ENCODE measurements around the gene SHROOM3. TPM values are rescaled to one million over a fixed set of nuclear protein-coding genes. Genes with fewer than 3 reads are reported as not detected.

The SHROOM3 gene
- total RNA-seq, 4 donors from 2014 or later = 52.0 to 444 (median 364) TPM

DNA sequence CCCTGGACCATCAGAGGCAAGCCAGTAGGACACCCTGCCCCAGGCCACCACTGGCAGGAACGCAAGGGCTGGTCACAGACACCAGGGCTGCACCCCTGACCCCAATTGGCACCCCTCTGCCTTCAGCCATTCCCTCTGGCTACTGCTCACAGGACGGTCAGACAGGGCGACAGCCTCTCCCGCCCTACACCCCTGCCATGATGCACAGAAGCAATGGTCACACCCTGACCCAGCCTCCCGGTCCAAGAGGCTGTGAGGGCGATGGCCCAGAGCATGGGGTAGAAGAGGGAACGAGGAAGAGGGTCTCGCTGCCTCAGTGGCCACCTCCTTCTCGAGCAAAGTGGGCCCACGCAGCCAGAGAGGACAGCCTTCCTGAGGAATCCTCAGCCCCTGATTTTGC, 319.4 kb downstream of the SHROOM3 start:
- Histone ChIP-seq H3K4me3 (no peak overlapping the region), H3K4me1 (no peaks in the 10 kb centered on the region), H3K36me3 (peaks cover 0 to 59% (median 0%) of the 10 kb centered on the region in 3 donors), H3K9me3 (no peaks in the 10 kb centered on the region), H3K27ac (peak overlapping the region in 1 of 4 donors; percentile 16), H3K27me3 (no peaks in the 10 kb centered on the region)
- DNase-seq = no peak
- TF ChIP-seq POLR2A (IDR thresholded peaks at IDR 0.05) (no peak), CTCF (IDR thresholded peaks at IDR 0.05) (no peak)

DNA sequence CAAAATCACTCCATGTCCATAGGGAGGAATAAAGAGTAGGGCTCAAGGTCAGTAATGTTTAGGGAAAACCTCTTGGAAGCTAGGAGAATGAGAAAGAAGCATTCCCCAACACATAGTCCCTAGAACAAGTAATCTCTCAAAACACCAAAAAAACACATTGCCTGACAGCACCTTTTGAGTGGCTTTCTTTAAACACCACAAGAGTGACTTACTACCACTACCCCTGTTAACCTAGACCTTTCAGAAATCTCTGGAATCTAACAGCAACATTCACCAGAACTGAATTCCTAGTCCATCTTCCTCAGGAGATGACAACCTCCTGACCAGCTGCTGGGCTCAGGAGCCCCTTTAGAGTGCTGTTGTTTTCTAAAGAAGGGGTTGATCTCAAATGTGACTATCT, 320.7 kb downstream of the SHROOM3 start:
- Histone ChIP-seq H3K9me3 (no peaks in the 10 kb centered on the region), H3K4me1 (no peaks in the 10 kb centered on the region), H3K27ac (no peak overlapping the region), H3K4me3 (no peak overlapping the region), H3K36me3 (peaks cover 0 to 59% (median 0%) of the 10 kb centered on the region in 3 donors), H3K27me3 (no peaks in the 10 kb centered on the region)
- no peak for TF ChIP-seq CTCF (IDR thresholded peaks at IDR 0.05)
- no peak for TF ChIP-seq POLR2A (IDR thresholded peaks at IDR 0.05)
- no peak for DNase-seq

DNA sequence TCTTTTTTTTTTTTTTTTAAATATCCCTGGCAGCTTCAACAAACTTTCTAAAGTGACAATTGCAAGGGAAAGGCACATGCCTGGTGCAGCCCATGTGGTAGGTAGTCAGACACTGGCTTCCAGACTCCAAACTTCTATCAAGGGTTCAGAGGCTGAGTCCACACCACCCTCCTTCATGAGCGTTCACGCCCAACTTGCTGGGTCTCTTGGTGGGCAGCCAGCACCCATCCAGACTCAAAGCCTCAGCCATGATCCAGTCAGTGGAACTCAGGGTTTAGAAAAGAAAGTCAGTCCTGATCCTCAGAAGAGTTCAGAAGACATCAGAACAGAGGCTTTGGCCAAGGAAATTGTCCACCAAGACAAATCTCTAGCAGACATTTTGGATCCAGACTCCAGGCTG, 321.4 kb downstream of the SHROOM3 start:
- TF ChIP-seq CTCF (IDR thresholded peaks at IDR 0.05) (no peak), POLR2A (IDR thresholded peaks at IDR 0.05) (no peak)
- Histone ChIP-seq H3K9me3 (no peaks in the 10 kb centered on the region), H3K27me3 (no peaks in the 10 kb centered on the region), H3K36me3 (peaks cover 0 to 60% (median 0%) of the 10 kb centered on the region in 3 donors), H3K27ac (no peak overlapping the region), H3K4me1 (no peaks in the 10 kb centered on the region), H3K4me3 (no peak overlapping the region)
- no peak for DNase-seq

DNA sequence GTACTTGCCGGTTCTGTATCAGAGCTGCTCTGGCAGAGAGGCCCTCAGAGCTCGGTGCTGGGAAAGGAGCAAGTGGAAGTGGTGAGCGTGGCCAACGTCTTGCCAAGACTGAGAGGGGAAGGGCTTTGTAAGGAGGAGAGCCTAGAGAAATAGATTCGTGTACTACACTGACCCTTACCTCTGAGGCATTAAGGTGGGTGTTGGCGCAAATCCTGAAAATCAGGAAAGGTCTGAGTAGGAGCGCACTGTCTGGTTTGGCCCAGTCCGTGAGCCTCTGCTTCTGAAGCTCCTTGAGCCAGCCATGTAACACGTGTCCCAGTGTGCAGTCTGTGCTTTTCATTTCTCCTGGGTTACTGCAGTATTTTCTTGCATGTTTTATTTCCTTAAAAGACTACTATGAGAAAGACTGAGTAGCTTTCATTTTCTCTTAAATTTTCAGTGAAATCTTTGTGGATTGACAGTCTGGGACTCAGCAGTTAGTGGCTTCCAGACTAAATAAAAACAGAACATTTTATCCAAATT, 322.4 kb downstream of the SHROOM3 start:
- no peak for DNase-seq
- H3K36me3 ChIP-seq = peaks cover 0 to 69% (median 0%) of the 10 kb centered on the region in 3 donors
- TF ChIP-seq CTCF (IDR thresholded peaks at IDR 0.05) = no peak
- TF ChIP-seq POLR2A (IDR thresholded peaks at IDR 0.05) = no peak

GRCh38 chr4:76758290-76758882, 323.4 kb downstream of the SHROOM3 start:
- no peak for DNase-seq
- TF ChIP-seq POLR2A (IDR thresholded peaks at IDR 0.05) (no peak), CTCF (IDR thresholded peaks at IDR 0.05) (peak; percentile 13 to 73 (median 64))
- Histone ChIP-seq H3K27me3 (no peaks in the 10 kb centered on the region), H3K36me3 (peaks cover 0 to 74% (median 0%) of the 10 kb centered on the region in 3 donors), H3K4me3 (no peak overlapping the region), H3K27ac (no peak overlapping the region), H3K9me3 (no peaks in the 10 kb centered on the region), H3K4me1 (no peaks in the 10 kb centered on the region)

More for the DNA sequence above, 322.4 kb downstream of the SHROOM3 start:
- Histone ChIP-seq H3K27ac (no peak overlapping the region), H3K4me1 (no peaks in the 10 kb centered on the region), H3K27me3 (no peaks in the 10 kb centered on the region), H3K4me3 (no peak overlapping the region), H3K9me3 (no peaks in the 10 kb centered on the region)

Data from Peyer's patch (tissue), 4 donors.